Mesenchymal stem cell (in vitro differentiated cells and primary cell): ENCODE data around the gene NRXN3.

Experiments
- DNase-seq: peaks from one replicate; pipeline ENCODE4 v3.0.0-alpha.2; 2013
- H2AFZ ChIP-seq: one replicate; pipeline ENCODE4 v1.6.1; 2013; ENCODE audit warnings: low read depth, mild to moderate bottlenecking, control low read depth, inconsistent platforms, low read length, moderate library complexity
- H2AK5ac ChIP-seq: 2 replicates; pipeline ENCODE4 v1.6.1; 2013; ENCODE audit warnings: low read length, moderate library complexity, mild to moderate bottlenecking, inconsistent platforms; ENCODE audit not compliant: severe bottlenecking
- H2BK120ac ChIP-seq: one replicate; pipeline ENCODE4 v1.6.1; 2013; ENCODE audit warnings: low read depth, mild to moderate bottlenecking, inconsistent platforms, low read length, moderate library complexity
- H2BK12ac ChIP-seq, 2 experiments: one replicate each; pipeline ENCODE4 v1.6.1; 2013; ENCODE audit warnings: inconsistent platforms in 2 of 2, low read length in 2 of 2, mild to moderate bottlenecking in 2 of 2, moderate library complexity in 2 of 2, control low read depth in 1 of 2
- H2BK15ac ChIP-seq: one replicate; pipeline ENCODE4 v1.6.1; 2013; ENCODE audit warnings: mild to moderate bottlenecking, low read depth, inconsistent platforms; ENCODE audit not compliant: poor library complexity, severe bottlenecking
- H2BK5ac ChIP-seq: 2 replicates; pipeline ENCODE4 v1.6.1; 2013; ENCODE audit warnings: low read depth, mild to moderate bottlenecking, low read length, control low read depth, inconsistent platforms; ENCODE audit not compliant: poor library complexity, severe bottlenecking
- H3K14ac ChIP-seq, 2 experiments: one replicate each; pipeline ENCODE4 v1.6.1; 2013; ENCODE audit warnings: inconsistent platforms in 2 of 2, low read length in 2 of 2, control low read depth in 1 of 2, mild to moderate bottlenecking in 1 of 2, moderate library complexity in 1 of 2
- H3K18ac ChIP-seq, 2 experiments: one replicate each; pipeline ENCODE4 v1.6.1; 2013; ENCODE audit warnings: inconsistent platforms in 2 of 2, low read length in 2 of 2, control low read depth in 1 of 2, low read depth in 1 of 2, mild to moderate bottlenecking in 1 of 2
- H3K23ac ChIP-seq, 2 experiments: one replicate each; pipeline ENCODE4 v1.6.1; 2013; ENCODE audit warnings: inconsistent platforms in 2 of 2, low read length in 2 of 2, mild to moderate bottlenecking in 2 of 2, moderate library complexity in 2 of 2, control low read depth in 1 of 2
- H3K27ac ChIP-seq: 2 replicates; pipeline ENCODE4 v1.5.1; 2013; ENCODE audit warnings: mild to moderate bottlenecking, moderate library complexity, low read length, control low read depth, inconsistent platforms; ENCODE audit not compliant: poor library complexity, severe bottlenecking
- H3K27me3 ChIP-seq, 2 experiments: 2 replicates each; pipeline versions ENCODE4 v1.6.1 to v1.7.0; 2013; ENCODE audit warnings: low read length in 2 of 2, mild to moderate bottlenecking in 2 of 2, moderate library complexity in 2 of 2, control low read depth in 1 of 2, inconsistent platforms in 1 of 2; ENCODE audit not compliant: control insufficient read depth in 1 of 2, insufficient read depth in 1 of 2
- H3K36me3 ChIP-seq, 2 experiments: 2 replicates each; pipeline versions ENCODE4 v1.6.1 to v1.7.0; 2013; ENCODE audit warnings: low read length in 2 of 2, control low read depth in 1 of 2, inconsistent platforms in 1 of 2, low read depth in 1 of 2, mild to moderate bottlenecking in 1 of 2; ENCODE audit not compliant: insufficient read depth in 2 of 2, control insufficient read depth in 1 of 2
- H3K4ac ChIP-seq, 2 experiments: one replicate each; pipeline ENCODE4 v1.6.1; 2013; ENCODE audit warnings: inconsistent platforms in 2 of 2, low read length in 2 of 2, mild to moderate bottlenecking in 2 of 2, moderate library complexity in 2 of 2, control low read depth in 1 of 2, low read depth in 1 of 2
- H3K4me1 ChIP-seq: 2 replicates; pipeline ENCODE4 v1.6.1; 2013; ENCODE audit warnings: low read depth, low read length, control low read depth; ENCODE audit not compliant: control insufficient read depth, insufficient read depth
- H3K4me2 ChIP-seq: 2 replicates; pipeline ENCODE4 v1.6.1; 2013; ENCODE audit warnings: low read length, mild to moderate bottlenecking, inconsistent platforms; ENCODE audit not compliant: poor library complexity, severe bottlenecking
- H3K4me3 ChIP-seq, 2 experiments: 2 replicates each; pipeline versions ENCODE4 v1.5.1 to v1.7.0; 2013; ENCODE audit warnings: low read length in 2 of 2, mild to moderate bottlenecking in 2 of 2, control low read depth in 1 of 2, low read depth in 1 of 2; ENCODE audit not compliant: insufficient read depth in 1 of 2
- H3K79me1 ChIP-seq: replicated peaks from 2 replicates; pipeline ENCODE4 v1.6.1; 2013; ENCODE audit warnings: mild to moderate bottlenecking, control low read depth, low read length, inconsistent platforms; ENCODE audit not compliant: poor library complexity, severe bottlenecking
- H3K9ac ChIP-seq: 2 replicates; pipeline ENCODE4 v1.7.0; 2013; ENCODE audit warnings: mild to moderate bottlenecking, low read length, moderate library complexity
- H3K9me3 ChIP-seq: 2 replicates; pipeline ENCODE4 v1.7.0; 2013; ENCODE audit warnings: mild to moderate bottlenecking, low read length; ENCODE audit not compliant: control insufficient read depth
- H4K8ac ChIP-seq: one replicate; pipeline ENCODE4 v1.6.1; 2013; ENCODE audit warnings: inconsistent platforms, mild to moderate bottlenecking, low read length, moderate library complexity
- H4K91ac ChIP-seq: one replicate; pipeline ENCODE4 v1.6.1; 2013; ENCODE audit warnings: mild to moderate bottlenecking, low read length, inconsistent platforms
- whole genome bisulfite sequencing: methylation state at CpG from one replicate; pipeline ENCODE4 v1.1.7; 2013; ENCODE audit warnings: mixed read lengths; 5-methylcytosine and 5-hydroxymethylcytosine counted together

NRXN3 gene

DNA sequence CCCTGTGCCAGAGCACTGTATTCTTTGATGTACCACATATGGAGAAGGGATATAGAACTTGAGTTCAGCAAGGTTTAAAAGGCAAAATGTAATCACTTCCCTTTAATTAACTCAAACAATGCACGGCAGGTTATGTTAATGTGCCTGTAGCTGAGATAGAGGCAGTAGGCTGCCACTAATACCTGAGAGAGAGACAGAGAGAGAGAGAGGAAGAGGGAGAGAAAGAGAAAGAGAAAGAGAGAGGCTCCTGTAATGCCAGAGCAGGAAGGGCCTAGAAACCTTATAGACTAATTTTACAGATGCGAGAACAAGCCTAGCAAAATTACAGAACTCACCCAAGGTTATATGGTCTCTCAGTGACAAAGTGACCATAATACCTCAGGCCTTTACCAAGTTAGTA is 679.8 kb downstream of the NRXN3 start:
- no peaks in the 10 kb centered on the region for H3K79me1 ChIP-seq
- H2BK12ac ChIP-seq = no peak overlapping the region
- H2AFZ ChIP-seq = no peak overlapping the region
- H3K14ac ChIP-seq = no peak overlapping the region
- H3K9ac ChIP-seq = no peak overlapping the region
- no peak overlapping the region for H2AK5ac ChIP-seq
- no peaks in the 10 kb centered on the region for H3K36me3 ChIP-seq
- H2BK120ac ChIP-seq = no peak overlapping the region
- H4K8ac ChIP-seq = no peak overlapping the region
- no peak overlapping the region for H3K4ac ChIP-seq
- no peak for DNase-seq
- H2BK15ac ChIP-seq = no peak overlapping the region
- H4K91ac ChIP-seq = no peak overlapping the region
- no peak overlapping the region for H2BK5ac ChIP-seq
- no peak overlapping the region for H3K4me3 ChIP-seq
- H3K27ac ChIP-seq = no peak overlapping the region
- no peak overlapping the region for H3K4me2 ChIP-seq
- no peak overlapping the region for H3K18ac ChIP-seq
- no peaks in the 10 kb centered on the region for H3K27me3 ChIP-seq
- 86% methylated on average over 2 of the region's 2 CpGs for WGBS
- no peaks in the 10 kb centered on the region for H3K4me1 ChIP-seq
- no peak overlapping the region for H3K23ac ChIP-seq
- H3K9me3 ChIP-seq = no peaks in the 10 kb centered on the region

DNA sequence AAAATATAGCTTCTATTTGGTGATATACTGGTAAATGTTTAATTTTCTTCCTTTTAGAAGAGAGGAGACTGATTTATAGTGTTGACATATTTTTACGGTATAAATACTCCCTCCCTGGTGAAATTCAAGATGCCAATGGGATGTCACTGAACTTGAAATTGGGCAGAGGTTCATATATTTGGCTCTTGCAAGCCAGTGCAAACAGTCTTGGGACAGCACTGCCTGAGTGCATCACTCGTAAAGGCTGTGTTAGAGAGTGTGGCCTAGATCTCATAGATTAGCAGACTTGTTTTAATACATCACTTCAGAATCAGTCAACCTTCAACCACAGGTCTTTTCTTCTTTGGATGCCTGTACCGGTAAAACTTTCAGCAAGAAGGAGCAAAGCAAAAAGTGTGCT is 681.0 kb downstream of the NRXN3 start:
- Histone ChIP-seq H3K4me2 (no peak overlapping the region), H2AFZ (no peak overlapping the region), H3K9me3 (no peaks in the 10 kb centered on the region), H3K9ac (no peak overlapping the region), H3K79me1 (no peaks in the 10 kb centered on the region), H4K91ac (no peak overlapping the region), H3K4ac (no peak overlapping the region), H3K27ac (no peak overlapping the region), H2BK120ac (no peak overlapping the region), H3K23ac (no peak overlapping the region), H2BK12ac (no peak overlapping the region), H3K18ac (no peak overlapping the region), H3K4me1 (no peaks in the 10 kb centered on the region), H3K27me3 (no peaks in the 10 kb centered on the region), H3K36me3 (no peaks in the 10 kb centered on the region), H3K4me3 (no peak overlapping the region), H4K8ac (no peak overlapping the region), H2BK15ac (no peak overlapping the region), H3K14ac (no peak overlapping the region), H2AK5ac (no peak overlapping the region), H2BK5ac (no peak overlapping the region)
- WGBS = 92% methylated on average over 3 of the region's 3 CpGs
- DNase-seq = no peak

DNA sequence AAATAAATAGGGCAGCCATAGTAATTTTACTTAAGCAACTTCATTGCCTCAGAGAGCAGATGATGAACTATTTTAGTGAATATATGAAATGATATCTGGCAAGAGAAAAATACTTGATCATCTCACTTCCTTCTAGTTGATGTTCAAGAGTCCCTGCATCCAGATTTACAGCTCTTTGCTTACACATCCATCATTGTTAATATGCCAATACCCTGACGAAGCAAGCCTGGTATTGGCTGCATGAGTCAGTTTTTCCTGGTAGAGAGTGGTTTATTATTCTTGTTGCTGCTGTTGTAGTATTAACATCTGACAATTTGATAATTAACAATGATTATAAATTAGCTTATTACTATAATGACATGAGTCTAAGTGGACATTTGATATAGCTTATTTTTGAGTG is 681.9 kb downstream of the NRXN3 start:
- Histone ChIP-seq H4K91ac (no peak overlapping the region), H2AK5ac (no peak overlapping the region), H2BK15ac (no peak overlapping the region)

DNA sequence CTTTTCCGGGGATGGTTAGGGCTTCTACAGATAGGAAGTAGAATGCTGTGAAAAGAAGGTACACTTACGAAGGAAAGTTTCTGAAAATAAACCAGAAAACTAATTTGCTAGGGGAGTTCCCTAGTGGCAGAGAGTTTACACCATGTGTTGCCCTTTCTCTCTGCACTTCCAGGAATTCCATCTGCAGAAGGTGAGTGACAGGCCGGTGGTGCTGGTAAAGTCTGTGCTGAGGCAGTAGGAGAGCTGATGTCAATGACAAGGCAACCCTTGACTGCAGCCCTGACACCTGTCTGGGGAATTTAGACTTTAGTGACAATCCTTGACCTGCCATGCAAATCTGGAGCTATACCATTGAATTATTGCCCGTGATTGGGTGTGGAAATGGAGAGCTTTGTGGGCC is 687.8 kb downstream of the NRXN3 start:
- Histone ChIP-seq H2BK120ac (no peak overlapping the region), H2BK5ac (no peak overlapping the region), H3K4me2 (no peak overlapping the region), H2AFZ (no peak overlapping the region), H3K27ac (no peak overlapping the region), H3K4me3 (no peak overlapping the region), H3K4ac (no peak overlapping the region), H2AK5ac (no peak overlapping the region), H3K9ac (no peak overlapping the region), H3K36me3 (no peaks in the 10 kb centered on the region), H3K27me3 (no peaks in the 10 kb centered on the region), H2BK15ac (no peak overlapping the region), H3K14ac (no peak overlapping the region), H4K91ac (no peak overlapping the region), H3K9me3 (no peaks in the 10 kb centered on the region), H3K4me1 (no peaks in the 10 kb centered on the region), H3K23ac (no peak overlapping the region), H4K8ac (no peak overlapping the region), H3K18ac (no peak overlapping the region), H2BK12ac (no peak overlapping the region), H3K79me1 (no peaks in the 10 kb centered on the region)
- WGBS = 76% methylated on average over 4 of the region's 4 CpGs
- DNase-seq = no peak

More for the DNA sequence above, 681.9 kb downstream of the NRXN3 start:
- no peak overlapping the region for H3K9ac ChIP-seq
- H3K18ac ChIP-seq = no peak overlapping the region
- no peak overlapping the region for H2BK12ac ChIP-seq
- no peak for DNase-seq
- H3K79me1 ChIP-seq = no peaks in the 10 kb centered on the region
- no peak overlapping the region for H3K27ac ChIP-seq
- no peak overlapping the region for H2BK5ac ChIP-seq
- no peak overlapping the region for H3K4ac ChIP-seq
- no peak overlapping the region for H4K8ac ChIP-seq
- no peak overlapping the region for H3K4me3 ChIP-seq
- no peaks in the 10 kb centered on the region for H3K36me3 ChIP-seq
- no peak overlapping the region for H3K4me2 ChIP-seq
- H3K23ac ChIP-seq = no peak overlapping the region
- no peaks in the 10 kb centered on the region for H3K9me3 ChIP-seq
- no CpG with 5 or more reads among the region's 1 CpG for WGBS
- no peak overlapping the region for H2BK120ac ChIP-seq
- no peak overlapping the region for H3K14ac ChIP-seq
- H2AFZ ChIP-seq = no peak overlapping the region
- H3K27me3 ChIP-seq = no peaks in the 10 kb centered on the region
- H3K4me1 ChIP-seq = no peaks in the 10 kb centered on the region
